Stimulated activated CD4-positive, alpha-beta T cell treated with anti-CD3 and anti-CD28 coated beads, Interleukin-1b, Interleukin-23, amount 100 ng/mL, for 4 hours (primary cell): ENCODE results near the gene P4HA2.
A peak's percentile ranks its signal among the peaks of the same experiment; 100 is the strongest.

Experiments
- DNase-seq, 2 donors: peaks; one replicate each; pipeline ENCODE4 v3.0.0-alpha.2; 2020; ENCODE audit warnings: low read depth in 2 of 2

P4HA2 gene

DNA sequence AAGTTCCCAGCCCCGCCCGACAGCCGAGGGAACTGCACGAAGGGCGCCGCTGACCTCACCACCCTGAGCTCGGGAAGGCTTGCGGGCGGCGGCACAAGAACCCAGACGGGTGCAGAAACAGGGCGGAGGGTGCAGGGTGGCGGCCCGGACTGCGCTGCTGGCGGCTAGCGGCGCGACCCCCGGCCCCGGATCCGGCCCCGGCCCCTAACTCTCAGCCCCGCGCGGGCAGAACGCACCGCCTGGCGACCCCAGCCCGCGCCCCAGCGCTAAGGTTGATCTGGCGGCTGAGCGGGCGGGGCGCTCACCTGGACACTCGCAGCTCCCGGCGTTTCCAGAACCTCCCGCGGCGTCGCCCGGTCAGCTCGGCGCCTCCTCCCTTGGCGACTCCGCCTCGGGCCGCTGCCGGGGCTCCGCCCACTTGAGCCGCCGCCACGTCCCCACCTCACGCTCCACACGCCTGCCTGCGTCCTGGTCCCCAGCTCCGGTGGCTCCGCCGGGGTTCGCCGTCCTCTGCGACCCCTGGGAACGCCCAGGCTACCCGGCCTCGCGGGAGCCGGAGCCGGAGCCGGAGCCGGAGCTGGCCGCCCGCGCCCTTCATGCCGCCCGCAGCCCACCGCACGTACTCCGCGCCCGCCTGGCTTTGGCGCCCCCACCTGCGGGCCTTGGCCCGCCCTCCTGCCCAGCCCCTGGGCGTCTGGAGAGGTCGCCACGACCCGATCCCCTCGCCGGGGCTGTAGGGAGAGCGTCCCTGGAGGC lies at the start of gene P4HA2:
P4HA2 (minus strand) TSS at position 369 of the 756 bp plus-strand sequence. CDS start 9,227 bp downstream, outside the sequence.
- DNase-seq, result peak; percentile 4 to 25

DNA sequence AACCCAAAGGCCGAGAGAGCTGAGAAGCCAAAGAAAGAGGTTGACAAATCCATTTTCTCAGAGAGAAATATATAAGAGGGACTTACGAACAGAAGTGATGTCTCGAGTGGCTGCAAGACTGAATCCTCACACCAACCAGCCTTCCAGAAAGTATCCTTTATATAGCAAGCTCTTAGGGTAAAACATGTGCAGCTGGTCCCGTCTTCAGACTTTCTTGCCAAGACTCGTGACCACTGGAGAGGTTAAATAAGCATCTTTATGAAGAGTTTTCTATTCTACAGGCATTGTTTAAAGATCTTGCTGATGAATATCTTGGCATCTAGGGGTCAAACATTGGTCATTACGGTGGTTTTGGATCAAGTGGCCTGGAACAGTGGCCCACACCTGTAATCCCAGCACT lies 49.6 kb upstream of the P4HA2 start:
- no peak for DNase-seq

DNA sequence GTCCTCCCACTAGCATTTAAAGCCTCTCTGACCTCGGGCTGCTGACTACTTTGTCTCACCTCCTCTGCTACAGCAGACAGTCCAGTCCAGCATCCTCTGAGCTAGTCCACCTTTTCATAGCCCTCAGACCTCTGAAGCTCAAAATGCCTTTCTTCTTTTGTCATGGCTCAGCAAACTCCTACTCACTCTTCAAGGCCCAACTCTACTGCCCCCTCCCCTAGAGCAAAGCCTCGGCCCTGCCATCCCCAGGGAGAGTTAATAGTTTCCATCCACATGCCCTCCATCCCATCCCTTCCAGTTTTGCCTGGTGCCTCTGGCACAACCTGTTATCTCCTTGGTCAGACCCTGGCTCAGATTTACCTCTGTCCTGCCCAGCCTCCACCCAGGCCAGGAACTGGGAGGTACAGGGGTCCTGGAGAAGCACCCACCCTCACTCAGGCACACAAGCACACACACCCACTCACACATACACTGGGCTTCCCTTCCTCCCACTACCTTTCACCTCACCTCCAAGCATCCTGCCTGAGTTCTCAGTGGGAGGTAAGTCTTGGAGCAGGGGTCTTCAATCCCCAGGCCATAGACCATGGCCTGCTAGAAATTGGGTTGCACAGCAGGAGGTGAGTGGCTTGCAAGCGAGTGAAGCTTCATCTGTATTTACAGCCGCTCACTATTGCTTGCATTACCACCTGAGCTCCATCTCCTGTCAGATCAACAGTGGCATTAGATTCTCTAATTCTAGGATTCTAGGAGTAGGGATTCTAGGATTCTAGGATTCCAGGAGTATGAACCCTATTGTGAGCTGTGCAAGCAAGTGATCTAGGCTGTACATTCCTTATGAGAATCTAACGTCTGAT lies 47.9 kb upstream of the P4HA2 start:
- no peak for DNase-seq

DNA sequence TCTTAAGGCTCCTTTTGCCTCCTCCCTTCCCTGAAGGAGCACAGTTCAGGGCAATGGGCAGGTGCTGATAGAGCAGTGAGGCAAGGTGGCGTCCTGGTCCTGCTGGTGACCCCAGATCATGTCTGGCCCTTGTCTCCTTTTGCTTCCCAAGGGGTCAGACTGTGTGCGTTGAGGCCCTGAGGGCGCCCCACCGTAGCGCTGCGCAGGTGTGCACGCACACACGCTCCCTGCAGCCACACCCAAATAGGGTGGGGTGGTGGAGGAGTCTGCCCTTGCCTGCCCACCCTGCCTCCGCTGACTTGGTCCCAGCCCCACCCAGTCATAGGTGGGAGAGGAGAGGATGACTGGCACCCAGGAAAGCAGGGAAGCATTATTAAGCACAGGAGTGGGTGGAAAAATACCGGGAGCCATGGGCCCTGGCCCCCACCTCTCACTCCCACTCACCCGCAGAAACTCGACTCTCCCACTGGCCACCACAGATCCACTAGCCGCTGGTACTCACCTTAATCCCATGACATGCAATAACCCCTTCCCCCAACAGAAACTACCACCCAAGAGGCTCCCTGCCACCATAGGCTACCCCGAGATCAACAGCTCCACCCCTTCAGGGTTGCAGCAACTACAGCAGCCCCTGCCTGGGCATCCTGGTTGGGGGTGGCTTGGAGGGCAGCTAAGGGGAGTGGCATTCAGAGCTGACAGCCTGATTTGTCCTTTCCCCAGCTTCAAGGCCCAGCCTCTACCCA lies 46.6 kb upstream of the P4HA2 start:
- DNase-seq, result no peak

DNA sequence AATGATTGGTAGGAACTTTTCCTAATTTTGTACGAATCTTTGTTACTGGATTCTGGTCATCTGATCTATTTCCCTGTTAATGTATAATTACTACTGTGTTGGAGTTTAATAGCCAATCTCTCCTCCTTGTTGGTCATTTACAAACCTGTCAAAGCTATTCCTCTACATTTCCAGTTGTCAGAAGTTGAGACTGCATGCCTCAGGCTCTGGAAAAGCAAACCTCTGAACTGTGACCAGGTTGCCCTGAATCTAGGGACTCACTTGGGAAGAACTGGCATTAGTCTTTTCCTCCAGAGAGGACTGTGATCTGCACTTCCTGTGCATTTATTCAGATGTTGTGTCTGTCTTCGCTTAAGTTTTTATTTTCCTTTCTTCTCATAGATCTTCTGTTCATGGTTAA lies 46.0 kb upstream of the P4HA2 start:
- no peak for DNase-seq

DNA sequence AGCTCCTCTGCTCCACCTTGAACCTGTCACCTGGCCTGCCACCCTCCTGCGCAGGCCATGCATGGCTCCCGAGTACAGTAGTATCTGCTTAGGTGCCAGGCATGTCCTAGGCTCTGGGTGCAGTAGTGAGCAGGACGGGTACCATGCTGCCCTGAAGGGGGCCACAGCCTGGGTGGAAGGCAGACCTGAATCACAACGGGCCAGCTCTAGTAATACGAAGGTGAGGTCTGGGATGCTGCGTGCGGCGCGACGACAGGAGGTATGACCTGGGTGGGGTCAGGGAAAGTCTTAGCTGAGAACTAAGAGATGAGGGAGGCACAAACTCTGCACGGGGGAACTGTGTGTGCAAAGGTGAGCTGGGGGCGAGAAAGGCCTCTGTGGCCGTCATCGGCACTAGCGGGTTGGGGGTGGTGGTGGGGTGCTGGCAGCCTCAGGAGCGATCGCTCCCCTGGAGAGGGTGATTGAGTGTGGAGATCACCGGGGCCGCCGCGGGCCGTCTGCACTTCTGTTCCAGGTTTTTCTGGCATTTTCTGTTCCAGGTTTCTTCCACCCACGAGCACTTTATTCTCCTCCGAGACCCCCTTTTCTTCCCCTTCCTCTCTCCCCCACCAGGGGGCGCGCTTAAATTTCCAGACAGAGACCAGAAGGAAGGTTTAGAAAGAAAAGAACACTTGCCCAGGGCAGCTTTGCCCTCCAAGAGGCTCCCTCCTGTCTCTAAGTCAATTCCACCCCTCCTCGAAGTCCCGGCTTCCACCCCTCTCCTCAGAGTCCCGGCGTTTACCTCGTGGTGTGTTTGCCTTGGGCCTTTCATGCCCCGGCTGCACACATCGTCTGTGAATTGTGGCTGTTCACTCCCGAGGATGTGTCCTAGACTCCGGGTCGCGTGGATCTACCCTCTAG lies 44.9 kb upstream of the P4HA2 start:
- DNase-seq, result peak; percentile 61 to 69

DNA sequence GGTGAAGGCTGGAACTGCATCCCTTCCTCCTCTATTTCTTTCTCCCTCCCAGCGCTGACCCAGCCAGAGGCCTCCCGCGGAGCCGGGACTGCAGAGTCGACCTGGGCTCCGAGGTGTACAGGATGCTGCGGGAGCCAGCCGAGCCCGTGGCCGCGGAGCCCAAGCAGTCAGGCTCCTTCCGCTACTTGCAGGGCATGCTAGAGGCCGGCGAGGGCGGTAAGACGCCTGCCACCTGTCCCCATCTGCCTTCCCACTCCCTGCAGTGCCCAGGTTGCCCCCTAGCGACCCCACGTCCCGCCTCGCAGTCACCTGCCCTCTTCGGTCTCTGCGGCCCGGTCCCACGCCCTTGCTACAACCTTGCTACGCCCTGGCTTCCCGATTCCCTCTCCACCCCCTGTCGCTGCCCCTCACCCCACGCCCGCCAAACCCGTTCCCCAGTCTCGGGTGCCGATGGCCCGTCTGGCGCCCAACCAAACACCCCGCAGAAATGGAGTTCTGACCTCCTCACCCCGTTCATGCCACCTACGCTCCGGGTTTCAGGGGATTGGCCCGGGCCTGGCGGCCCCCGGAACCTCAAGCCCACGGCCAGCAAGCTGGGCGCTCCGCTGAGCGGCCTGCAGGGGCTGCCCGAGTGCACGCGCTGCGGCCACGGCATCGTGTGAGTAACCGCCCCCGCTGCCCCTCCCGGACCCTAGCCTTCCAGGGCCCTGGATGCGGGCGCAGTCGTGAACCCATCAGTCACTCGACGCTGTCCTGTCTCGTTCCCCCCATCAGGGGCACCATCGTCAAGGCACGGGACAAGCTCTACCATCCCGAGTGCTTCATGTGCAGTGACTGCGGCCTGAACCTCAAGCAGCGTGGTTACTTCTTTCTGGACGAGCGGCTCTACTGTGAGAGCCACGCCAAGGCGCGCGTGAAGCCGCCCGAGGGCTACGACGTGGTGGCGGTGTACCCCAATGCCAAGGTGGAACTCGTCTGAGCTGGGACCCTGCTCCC lies 43.9 kb upstream of the P4HA2 start:
- no peak for DNase-seq

DNA sequence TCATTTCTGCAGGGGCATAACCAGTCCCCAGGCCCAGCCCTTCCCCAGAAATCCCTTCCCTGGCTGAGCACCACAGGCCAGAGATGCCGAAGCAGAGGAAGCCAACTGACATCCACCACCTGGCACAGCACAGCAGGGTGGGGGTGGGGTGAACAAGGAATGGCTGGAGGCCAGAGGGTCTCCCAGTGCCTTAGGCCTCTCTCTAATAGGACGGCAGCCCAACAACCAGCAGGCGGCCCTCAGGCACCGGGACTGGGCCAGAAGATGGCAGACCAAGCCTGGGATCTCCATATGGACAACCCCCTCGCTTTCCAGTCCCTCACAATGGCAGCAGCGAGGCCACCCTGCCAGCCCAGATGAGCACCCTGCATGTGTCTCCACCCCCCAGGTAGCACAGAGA lies 43.1 kb upstream of the P4HA2 start:
- DNase-seq, result no peak

DNA sequence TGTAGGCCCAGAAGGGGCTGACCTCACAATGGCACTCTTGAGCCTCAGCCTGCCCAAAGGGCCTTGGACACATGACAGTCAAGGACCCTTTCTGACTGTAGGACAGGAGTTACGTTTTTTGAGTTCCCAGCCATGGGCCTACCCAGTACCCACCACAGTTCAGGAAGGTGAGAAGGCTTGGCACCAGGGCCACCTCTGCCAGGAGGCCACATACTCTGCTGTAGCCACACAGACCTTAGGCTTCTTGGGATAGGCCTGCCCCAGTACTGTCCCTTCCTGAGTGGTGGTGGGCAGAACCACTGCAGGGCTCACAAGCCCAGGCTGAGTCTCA lies 42.6 kb upstream of the P4HA2 start:
- DNase-seq, result no peak

DNA sequence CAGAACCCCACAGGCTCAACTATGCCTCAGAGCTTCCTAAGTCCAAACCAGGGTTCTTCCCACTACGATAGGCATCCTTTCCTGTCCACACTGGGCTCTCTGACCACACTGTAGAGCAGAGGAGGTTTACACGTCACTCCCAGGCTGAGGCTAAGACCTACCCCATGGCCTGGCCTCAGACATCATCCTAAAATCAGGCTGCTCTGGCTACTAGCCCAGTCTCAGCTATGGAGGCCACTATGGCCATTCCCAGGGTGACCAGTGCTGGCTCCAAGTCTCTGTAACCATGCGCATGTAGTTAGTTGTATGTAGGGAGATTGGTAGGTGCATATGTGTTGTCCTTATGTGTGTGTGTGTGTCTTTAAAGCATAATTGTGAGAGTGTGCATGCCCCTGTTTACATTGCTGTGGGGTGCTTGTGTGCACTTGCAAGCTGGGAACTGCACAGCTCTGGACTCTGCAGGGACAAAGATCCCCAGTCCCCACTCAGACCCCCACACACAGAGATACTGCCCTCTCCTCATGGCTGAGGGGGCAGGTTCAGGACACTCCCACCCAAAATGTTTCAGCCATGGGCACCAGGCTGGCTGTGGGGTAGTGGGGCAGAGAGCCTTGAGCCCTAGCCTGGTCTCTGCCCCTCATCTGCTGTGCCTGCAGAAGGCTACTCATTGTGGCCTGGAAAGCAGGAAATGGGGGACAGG lies 42.1 kb upstream of the P4HA2 start:
- DNase-seq, result no peak

DNA sequence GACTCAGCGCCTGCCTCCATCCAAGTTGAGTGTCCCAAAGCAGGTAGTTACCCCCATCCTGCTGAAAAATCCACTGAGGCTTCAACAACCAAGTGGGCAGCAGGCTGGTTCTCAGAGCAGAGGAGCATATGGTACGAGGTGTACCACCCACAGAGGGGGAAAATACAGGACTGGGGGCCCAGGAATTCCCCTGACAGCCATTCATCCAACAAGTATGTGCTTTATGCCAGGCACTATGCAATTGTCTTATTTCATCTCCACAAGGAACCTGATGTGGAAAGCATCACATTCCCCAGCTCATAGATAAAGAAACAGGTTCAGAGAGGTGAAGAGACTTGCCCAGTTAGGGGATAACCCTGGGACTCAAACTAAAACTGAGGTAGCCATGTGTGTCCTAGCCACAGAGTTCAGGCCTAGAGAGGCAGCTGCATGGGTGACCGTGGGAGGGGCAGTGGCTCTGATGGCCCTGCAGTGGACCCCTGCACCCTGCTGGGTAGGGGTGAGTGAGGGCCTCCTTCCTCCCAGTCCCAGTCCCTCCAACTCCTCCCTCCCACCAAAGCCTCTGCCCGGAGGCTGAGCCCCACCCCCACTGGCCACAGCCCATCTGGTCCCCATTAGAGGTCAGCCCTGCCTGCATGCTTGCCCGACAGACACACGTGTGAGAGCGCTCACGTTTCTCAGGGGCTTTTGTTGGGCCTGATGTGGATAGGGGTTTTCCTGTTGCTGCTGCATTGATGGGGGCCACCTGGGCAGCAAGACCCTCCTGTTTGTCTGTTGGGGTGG lies 41.3 kb upstream of the P4HA2 start:
- no peak for DNase-seq

DNA sequence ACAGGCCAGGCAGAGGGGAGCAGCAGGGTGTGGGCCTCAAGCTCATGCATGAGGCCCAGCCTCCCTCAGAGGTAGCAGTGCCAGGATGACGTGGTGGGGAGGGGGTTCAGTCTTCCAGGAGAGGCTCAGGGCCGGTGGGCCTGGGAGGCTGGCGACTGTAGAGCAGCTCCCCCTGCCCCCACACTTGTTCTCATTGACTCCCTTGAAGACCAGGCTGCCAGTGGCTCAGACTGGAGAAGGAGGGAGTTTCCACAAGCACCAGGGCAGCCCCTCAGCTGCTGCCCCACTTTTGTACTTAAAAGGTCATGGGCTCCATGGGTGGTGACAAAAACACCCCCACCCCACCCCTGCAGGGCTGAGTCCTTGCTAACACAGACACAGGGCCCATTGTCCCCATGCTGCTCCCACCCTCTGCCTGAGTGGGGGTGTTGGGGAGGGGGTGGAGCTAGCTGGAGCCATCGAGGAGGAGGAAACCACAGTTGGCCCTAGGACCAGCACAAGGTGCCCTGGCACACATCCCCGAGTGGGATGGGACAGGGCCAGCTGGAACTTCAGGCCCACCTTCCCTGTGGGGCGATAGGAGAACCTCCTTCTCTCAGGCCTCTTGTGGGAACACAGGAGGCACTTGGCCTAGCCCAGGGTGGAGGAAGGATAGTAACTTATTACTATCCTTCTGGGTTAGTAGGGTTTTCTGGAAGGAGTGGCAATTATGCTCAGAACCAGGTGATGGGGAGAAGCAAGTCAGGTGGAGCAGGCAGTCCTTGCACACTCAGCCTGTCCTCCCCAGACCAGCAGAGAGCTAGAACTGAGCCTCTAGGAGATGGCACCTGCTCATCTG lies 40.5 kb upstream of the P4HA2 start:
- no peak for DNase-seq

DNA sequence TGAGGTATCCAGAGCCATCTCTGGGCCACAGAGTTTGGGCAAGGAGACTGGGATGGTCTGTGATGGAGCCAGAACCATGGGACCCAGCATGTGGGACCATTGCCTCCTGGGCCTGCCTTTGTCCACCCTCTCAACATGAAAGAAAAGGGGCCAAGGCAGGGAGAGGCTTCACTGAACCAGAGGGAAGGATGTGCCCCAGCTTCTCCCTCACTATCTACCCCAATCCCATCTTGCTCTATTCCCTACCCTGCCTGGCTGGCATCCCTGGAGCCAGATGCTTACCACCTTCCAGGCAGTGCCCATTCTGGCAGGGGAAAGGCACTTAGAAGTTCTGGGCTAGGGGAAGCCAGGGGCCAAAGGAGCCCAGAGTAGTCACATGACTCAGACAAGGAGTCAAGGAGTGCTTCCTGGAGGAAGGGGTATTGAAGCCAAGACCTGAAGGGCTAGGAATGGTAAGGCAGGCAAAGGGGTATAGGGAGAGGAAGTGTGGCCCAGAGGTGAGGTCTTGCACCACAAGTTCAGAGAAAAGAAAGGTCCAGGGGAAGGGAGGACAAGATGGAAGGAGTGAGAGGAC lies 39.6 kb upstream of the P4HA2 start:
- no peak for DNase-seq

DNA sequence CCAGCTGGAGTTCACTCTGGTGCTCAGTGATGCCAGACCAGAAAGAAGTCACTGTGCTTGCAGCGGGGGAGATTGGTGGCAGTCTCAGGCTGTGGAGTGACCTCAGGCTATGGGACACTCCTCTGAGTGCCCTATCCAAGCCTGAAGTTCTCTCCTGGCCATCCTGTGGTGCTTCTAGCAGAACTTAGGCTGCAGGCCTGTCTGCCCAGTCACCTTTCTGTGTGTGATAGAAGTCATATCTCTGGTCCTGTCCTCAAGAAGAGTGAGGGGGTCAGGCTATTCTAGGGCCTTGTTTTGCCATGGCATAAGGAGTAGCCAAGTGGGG lies 39.1 kb upstream of the P4HA2 start:
- DNase-seq, result no peak

DNA sequence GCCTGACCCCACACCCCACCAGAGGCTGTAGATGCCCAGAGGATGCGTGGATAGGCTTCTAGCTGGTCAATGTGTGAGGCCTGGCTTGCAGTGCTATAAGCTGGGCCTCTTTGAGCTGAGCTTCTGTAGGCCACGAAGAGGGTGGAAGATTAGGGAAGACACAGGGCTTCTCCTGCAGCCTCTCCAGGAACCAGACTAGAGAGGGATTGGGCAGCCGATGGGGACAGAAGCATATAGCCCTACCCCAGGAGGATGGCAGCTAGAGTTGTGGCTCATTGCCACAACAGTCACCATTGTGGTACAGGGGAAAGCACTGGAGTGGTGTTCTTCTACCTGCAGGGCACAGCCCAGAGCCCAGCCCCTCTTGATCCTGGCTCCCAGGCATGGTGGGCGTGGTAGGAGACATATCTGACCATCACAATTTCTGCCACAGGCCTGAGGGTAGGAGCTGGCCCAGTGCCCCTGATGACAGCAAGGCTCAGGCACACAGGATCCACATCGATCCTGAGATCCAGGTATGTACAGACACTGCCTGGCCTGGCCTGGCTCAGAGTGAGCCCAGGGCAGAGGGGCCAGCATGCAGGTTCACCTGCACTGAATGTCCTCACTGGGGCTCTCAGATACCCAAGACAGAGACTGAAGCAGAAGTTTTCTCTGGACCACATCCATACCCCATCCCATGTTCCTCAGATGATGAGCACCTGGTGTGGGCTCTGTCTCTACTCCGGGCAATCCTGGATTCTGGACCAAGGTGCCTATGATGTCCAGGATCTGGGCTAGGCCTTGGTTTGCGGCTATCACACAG lies 38.6 kb upstream of the P4HA2 start:
- no peak for DNase-seq

DNA sequence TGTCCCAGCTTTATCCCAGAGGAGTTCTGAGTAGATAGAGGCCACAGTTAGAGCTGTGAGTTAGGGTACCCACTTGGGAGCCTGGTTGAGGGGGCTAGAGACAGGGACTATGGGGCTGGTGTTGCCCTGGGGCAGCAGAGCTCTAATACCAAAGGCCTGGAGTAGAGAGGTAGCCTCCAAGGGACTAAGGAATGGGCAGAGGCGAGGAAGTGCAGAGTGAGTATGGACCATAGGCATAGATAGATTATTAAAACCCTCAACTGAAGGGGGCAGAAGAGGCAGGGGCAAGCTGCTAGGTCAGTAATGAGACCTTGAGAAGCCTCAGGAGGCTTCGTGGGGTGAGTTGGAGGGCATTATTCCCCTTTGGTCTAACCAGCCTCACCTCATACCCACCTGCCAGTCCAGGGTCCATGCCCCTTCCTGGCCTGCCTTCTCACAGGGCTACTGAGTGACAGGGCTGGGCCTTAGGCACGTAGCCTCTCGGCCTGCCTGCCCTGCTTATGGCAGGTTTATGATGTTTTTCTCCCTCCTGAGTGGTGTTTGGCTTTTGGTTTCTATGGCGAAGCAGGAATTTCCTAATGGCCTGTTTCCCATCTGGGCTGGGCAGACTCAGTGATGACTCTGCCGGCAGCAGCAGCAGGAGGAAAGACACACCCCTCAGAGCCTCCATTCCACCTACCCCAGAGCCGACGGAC lies 37.8 kb upstream of the P4HA2 start:
- DNase-seq, result no peak
